Neural cell (in vitro differentiated cells): ENCODE measurements around the gene APOF.

Source experiments
- CTCF ChIP-seq: fragments of 450-650 bp; IDR thresholded peaks from 2 replicates; pipeline ENCODE4 v1.5.1; 2014; ENCODE audit warnings: antibody characterized with exemption, mild to moderate bottlenecking, moderate library complexity; ENCODE audit not compliant: poor library complexity, severe bottlenecking
- EP300 ChIP-seq: fragments of 450-650 bp; conservative IDR thresholded peaks from 2 replicates; pipeline ENCODE4 v1.6.1; 2014; ENCODE audit warnings: antibody characterized with exemption, mild to moderate bottlenecking, moderate library complexity; ENCODE audit not compliant: poor library complexity, severe bottlenecking
- POLR2AphosphoS5 ChIP-seq: IDR thresholded peaks from 2 replicates; pipeline ENCODE4 v1.6.1; 2012
- RAD21 ChIP-seq: fragments of 450-650 bp; conservative IDR thresholded peaks from 2 replicates; pipeline ENCODE4 v1.6.1; 2014; ENCODE audit warnings: antibody characterized with exemption, mild to moderate bottlenecking, moderate library complexity
- REST ChIP-seq: IDR thresholded peaks from 2 replicates; pipeline ENCODE4 v1.6.1; 2012; ENCODE audit warnings: borderline replicate concordance
- TAF1 ChIP-seq: IDR thresholded peaks from 2 replicates; pipeline ENCODE4 v1.6.1; 2012; ENCODE audit warnings: low read depth

GRCh38 chr12:56326533-56326932, 36.1 kb downstream of the APOF start:
- no peak for TF ChIP-seq CTCF
- TF ChIP-seq POLR2AphosphoS5: no peak
- TF ChIP-seq EP300: no peak
- TF ChIP-seq REST: no peak
- TF ChIP-seq TAF1: no peak
- TF ChIP-seq RAD21: no peak
